GM19468 (cell line): ENCODE data around the gene ACADSB.

ENCODE experiments used
- ATAC-seq: cut with Tn5 transposase; IDR thresholded peaks from one replicate; pipeline ENCODE4 v1.9.1; 2021; ENCODE audit warnings: mild to moderate bottlenecking, moderate library complexity, moderate number of reproducible peaks; ENCODE audit not compliant: unreplicated experiment; ENCODE audit errors: extremely low read depth

ACADSB gene

GRCh38 chr10:123008355-123009104 is at the start of gene ACADSB, which contains the start of gene IKZF5:
ACADSB (plus strand) TSS chr10:123009006; CDS start chr10:123009030, 24 bp downstream.
IKZF5 (minus strand) TSS chr10:123008795; CDS start chr10:122998625, 10,170 bp downstream.
- ATAC-seq: peak; percentile 72

GRCh38 chr10:122962405-122962804 is 46.4 kb upstream of the ACADSB start:
- no peak for ATAC-seq

GRCh38 chr10:122966879-122967278 is 41.9 kb upstream of the ACADSB start:
- ATAC-seq: no peak

- ATAC-seq: no peak
Observed at GRCh38 chr10:122968698-122969097, 40.1 kb upstream of the ACADSB start.

- ATAC-seq: no peak
Observed at GRCh38 chr10:122974023-122974422, 34.8 kb upstream of the ACADSB start.

- ATAC-seq: no peak
Observed at GRCh38 chr10:122974543-122975064, 34.2 kb upstream of the ACADSB start.

GRCh38 chr10:122980209-122981065 is 28.4 kb upstream of the ACADSB start, which contains the start of gene PSTK:
PSTK (plus strand) TSS chr10:122980401; CDS start chr10:122980480, 79 bp downstream.
- ATAC-seq: peak; percentile 92

GRCh38 chr10:122981066-122981464 is 27.7 kb upstream of the ACADSB start:
- no peak for ATAC-seq

GRCh38 chr10:122983898-122984297 is 24.9 kb upstream of the ACADSB start:
- ATAC-seq: no peak

GRCh38 chr10:122984708-122985107 is 24.1 kb upstream of the ACADSB start:
- ATAC-seq: no peak

GRCh38 chr10:122986335-122986734 is 22.5 kb upstream of the ACADSB start:
- no peak for ATAC-seq

GRCh38 chr10:122988501-122988900 is 20.3 kb upstream of the ACADSB start:
- no peak for ATAC-seq

GRCh38 chr10:122990278-122990677 is 18.5 kb upstream of the ACADSB start:
- ATAC-seq: no peak

GRCh38 chr10:122992031-122992585 is 16.7 kb upstream of the ACADSB start:
- ATAC-seq: no peak

- ATAC-seq: no peak
Observed at GRCh38 chr10:122993797-122994336, 14.9 kb upstream of the ACADSB start.

GRCh38 chr10:122995936-122996335 is 12.9 kb upstream of the ACADSB start:
- ATAC-seq: no peak

GRCh38 chr10:122997864-122998263 is 10.9 kb upstream of the ACADSB start:
- ATAC-seq: no peak

GRCh38 chr10:122998360-122998917 is 10.4 kb upstream of the ACADSB start:
- no peak for ATAC-seq

- ATAC-seq: no peak
Observed at GRCh38 chr10:122998934-122999333, 9.9 kb upstream of the ACADSB start.

- ATAC-seq: no peak
Observed at GRCh38 chr10:122999347-122999746, 9.5 kb upstream of the ACADSB start.
